HG03457 (cell line): Measurements from ENCODE around the gene SLC7A6.

Experiments used
- ATAC-seq: cut with Tn5 transposase; IDR thresholded peaks from one replicate; pipeline ENCODE4 v1.9.1; 2021; ENCODE audit warnings: moderate number of reproducible peaks; ENCODE audit not compliant: unreplicated experiment

Gene SLC7A6

DNA sequence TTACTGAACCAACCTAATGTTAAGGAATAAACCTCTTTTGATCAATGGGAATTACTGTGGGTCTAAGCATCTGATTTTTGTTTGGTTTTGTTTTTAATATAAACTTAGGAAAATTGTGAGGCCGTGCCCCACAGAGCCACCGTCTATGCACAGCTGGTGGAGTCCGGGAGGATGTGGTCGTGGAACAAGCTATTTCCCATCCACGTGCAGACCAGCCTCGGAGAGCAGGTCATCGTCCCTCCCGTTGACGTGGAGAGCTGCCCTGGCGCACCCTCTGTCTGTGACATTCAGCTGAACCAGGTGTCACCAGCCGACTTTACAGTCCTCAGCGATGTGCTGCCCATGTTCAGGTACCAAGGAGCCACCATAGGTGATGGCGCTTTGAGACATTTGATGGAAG is 74.9 kb downstream of the SLC7A6 start:
- ATAC-seq = no peak

DNA sequence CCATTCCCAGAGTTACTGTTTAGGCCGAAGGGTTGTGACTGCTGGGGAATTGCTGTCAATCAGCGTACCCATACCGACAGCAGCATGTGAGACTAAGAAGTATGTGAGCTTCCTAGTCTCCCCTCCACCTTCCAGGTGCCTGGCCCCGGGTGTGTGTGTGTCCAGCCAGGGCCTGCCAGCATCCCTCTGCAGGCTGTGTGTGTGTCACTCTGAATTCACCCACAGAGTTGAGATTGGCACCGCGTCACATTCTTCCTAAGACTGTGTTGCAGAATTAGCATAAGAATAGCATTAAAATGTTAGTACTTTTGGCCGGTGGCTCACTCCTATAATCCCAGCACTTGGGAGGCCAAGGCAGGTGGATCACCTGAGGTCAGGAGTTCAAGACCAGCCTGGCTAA is 78.3 kb downstream of the SLC7A6 start:
- no peak for ATAC-seq

DNA sequence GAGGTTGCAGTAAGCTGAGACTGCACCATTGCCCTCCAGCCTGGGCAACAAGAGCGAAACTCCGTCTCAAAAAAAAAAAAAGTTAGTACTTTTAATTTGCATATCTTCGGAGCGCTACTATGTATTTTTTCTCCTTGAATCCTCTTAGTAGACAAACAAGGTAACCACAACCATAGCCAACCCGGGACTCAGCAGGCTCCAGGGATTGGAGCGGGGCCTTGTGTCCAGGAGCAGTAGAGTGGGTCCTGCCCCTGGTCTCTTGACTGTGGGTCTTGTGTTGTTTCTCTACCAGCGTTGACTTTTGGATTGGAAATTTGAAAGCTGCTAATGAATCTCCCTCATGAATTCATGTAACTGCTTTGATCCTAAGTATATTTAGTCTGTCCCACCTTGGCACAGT is 78.8 kb downstream of the SLC7A6 start:
- ATAC-seq = no peak

DNA sequence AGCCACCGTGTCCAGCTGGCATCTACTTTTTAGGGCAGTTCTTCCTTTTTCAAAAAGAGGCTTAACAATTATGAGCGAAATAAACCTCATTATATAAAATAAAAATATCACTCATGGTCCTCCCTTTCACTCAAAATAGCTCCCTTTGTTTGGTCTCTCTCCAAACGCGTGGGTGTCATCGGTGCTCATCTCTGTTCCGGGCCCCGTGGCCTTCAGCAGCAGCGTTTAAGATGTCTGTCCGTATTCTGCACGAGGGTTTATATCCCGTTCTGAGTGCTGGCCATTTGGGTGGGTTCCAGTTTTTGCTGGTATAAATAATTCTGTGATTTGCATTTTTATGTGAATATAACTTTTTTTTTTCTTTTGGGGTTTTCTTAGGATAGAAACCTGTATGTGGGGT is 79.9 kb downstream of the SLC7A6 start:
- no peak for ATAC-seq

DNA sequence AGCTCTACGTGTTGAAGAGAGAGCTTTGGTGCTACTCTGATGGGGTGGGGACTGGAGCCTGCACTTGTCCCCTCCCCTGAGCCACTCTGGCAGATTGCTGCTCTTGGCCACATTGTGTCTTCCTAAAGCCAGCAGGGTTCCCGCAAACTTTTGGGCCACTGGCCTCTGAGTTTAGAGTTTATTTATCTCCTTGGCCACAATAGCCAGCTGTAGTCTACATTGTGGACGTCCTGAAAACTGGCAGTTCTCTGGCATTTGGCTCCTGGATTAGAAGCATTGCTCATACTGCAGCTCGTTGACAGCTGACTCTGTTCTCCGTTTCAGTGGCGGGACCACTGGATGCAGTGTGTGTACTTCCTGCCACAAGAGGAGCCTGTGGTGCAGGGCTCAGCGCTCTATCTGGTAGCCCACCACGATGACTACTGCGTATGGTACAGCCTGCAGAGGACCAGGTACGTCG is 81.1 kb downstream of the SLC7A6 start:
- no peak for ATAC-seq

DNA sequence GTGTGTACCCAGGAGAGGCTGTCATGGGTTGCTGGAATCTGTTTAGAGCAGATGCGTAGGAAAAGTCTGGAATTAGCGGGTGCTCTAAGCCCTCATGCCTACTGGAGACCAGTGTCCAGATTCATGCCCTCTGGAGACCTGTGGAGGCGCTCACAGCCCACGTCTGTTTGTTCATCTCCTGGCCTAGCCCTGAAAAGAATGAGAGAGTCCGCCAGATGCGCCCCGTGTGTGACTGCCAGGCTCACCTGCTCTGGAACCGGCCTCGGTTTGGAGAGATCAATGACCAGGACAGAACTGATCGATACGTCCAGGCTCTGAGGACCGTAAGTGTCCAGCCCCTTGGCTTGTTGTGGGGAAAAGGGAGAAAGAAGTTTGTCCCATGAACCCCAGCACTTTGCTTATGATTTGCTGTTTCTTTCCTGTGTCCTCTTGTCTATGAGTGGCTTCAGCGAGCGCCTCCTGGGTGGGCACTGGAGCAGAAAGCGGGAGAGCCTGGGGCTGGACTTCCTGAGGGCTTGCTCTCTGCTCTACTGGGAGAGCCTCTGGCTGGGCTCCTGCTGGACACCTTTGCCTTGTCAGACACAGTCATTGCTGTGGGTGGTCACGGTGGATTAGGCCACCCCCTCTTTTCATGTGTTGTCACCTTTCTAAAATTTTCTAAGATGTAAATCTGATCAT is 81.8 kb downstream of the SLC7A6 start:
- no peak for ATAC-seq

DNA sequence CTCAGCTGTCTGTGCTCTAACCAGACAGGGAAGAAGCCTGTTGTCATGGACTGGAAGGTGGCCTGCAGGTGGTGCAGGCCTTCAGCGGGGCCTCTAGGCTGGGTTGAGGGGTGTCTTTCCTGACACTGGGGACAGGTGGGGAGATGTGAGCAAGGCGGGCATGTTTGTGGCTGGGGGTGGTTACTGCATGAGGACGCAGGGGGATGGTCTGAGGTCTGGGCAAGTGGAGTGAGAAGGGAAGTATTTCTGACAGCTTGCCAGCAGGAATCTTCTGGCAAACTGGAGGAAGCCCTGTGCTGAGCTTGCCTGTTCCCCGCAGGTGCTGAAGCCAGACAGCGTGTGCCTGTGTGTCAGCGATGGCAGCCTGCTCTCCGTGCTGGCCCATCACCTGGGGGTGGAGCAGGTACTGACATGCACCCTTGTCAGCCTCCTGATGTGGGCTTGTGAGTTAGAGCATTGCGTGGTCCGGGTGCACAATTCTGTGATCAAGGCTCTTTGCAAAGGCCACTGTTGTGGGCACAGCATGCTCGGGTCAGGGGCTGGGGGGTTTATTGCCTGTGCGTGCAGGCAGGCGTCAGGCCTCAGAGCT is 82.7 kb downstream of the SLC7A6 start:
- no peak for ATAC-seq

DNA sequence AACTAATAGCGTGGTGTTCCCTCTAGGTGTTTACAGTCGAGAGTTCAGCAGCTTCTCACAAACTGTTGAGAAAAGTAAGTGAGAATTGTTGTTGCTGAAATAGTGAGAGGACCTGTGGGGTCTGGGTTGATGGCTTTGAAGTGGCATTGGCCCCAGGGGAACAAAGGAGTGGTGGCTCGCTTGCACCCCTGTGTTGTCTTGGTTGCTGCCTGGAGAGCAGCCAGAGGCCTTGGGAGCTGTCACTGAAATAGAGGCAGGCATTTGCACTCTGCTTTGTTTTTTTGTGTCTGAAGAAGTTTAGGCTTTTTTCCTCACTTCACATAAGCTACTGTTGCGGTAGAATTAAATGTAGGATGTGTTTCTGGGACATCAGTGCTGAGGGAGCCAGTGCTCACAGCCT is 83.3 kb downstream of the SLC7A6 start:
- ATAC-seq = no peak

DNA sequence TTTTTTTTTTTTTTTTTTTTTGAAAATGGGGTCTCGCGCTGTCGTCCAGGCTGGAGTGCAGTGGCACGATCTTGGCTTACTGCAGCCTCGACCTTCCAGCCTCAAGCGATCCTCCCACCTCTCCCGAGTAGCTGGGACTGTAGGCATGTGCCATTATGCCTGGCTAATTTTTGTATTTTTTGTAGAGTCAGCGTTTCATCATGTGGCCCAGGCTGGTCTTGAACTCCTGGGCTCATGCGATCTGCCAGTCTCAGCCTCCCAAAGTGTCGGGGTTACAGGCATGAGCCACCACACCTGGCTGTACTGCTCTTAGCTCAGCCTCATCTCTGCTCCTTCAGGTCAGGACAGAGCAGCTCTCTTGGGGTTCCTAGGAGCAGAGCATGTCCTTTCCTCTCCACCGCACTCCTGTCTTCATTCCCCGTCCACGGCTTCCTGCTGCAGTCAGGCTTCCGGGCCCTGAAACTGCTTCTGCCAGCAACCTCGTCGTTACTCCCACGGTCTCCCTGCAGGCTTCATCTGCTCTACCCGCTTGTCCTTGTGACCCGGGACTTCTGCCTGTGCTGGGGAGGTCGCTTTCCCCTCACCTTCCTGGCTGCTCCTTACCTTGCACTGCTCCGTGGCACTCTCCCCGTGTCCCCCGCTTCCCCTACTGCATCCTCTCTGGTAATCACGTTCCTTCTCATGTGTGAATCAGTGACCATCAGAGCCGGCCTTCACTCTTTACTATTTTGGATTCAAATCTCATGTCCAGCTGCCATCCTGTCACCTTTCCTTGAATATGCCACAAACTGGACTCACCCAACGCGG is 84.5 kb downstream of the SLC7A6 start:
- ATAC-seq = no peak

DNA sequence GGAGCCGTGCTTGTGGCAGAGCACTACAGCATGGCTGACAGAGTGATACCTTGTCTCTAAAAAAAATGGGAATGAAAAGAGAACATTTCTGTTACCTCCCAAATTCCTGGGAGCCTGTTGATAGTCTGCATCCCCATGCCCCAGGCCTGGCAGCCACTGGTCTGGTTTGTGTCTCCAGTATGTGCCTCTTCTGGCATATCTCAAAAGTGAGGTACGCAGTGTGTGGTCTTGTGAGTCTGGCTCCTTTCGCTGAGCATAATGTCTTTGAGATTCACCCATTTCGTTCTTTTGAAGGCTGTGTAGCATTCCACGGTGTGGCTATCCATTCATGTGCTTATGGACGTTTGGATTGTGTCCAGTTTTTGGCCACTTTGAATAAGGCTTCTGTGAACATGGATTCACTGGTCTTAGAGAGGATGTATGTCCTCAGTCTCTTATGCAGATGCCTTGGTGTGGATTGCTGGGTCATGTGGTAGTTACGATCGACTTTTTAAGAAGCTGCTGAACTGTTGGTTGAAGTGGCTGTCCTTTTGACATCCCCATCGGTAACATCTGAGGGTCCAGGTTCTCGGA is 85.6 kb downstream of the SLC7A6 start:
- ATAC-seq = no peak

DNA sequence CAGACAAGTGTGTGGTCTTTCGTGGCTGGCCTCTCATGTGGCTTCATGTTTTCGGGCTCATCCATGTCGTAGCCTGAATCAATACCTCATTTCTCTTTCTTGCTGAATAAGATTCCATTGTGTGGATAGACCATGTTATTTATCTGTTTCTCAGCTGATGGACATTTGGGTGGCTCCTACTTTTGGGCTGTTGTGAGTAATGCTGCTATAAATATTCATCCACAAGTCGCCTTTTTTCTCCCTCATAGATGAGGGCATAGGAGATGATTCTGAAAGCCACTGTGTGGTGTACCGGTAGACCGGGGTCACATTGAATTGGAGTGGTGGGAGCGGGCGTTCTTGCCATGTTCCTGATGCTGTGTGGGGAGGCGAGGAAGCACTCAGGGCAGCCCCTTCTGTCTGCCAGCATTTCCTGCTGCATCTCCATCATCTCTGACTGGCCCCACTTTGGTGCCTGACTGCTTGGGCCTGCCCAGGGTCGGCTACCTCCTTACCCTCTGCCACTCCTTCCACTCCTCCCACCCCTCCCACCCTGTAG is 86.6 kb downstream of the SLC7A6 start:
- ATAC-seq = no peak
